Thoracic aorta (tissue), 2 donors: ENCODE results near the gene GFAP. TPM values are rescaled to one million over a fixed set of nuclear protein-coding genes. Genes with fewer than 3 reads are reported as not detected.

ENCODE experiments used
- ATAC-seq: fragments of 150-250 bp; one replicate; pipeline ENCODE4 v1.8.0; 2017; ENCODE audit warnings: low read depth; ENCODE audit not compliant: insufficient number of reproducible peaks, low FRiP score
- DNase-seq: peaks from one replicate; pipeline ENCODE4 v3.0.0-alpha.2; 2020; ENCODE audit warnings: low spot score
- H3K27ac ChIP-seq, 2 donors: fragments of 200-600 bp; sonication (generic); 1 replicate in 1 of 2; 2 replicates in 1 of 2; pipeline ENCODE4 v1.5.1; 2016; ENCODE audit warnings: mild to moderate bottlenecking in 2 of 2, moderate library complexity in 2 of 2
- H3K27me3 ChIP-seq: fragments of 200-600 bp; sonication (generic); replicated peaks from 2 replicates; pipeline ENCODE4 v1.6.0; 2016; ENCODE audit warnings: mild to moderate bottlenecking; ENCODE audit not compliant: insufficient read depth
- H3K36me3 ChIP-seq: fragments of 200-600 bp; sonication (generic); one replicate; pipeline ENCODE4 v1.5.1; 2016
- H3K4me1 ChIP-seq, 2 donors: fragments of 200-600 bp; sonication (generic); 1 replicate in 1 of 2; 2 replicates in 1 of 2; pipeline versions ENCODE4 v1.5.1 to v1.6.0; 2016; ENCODE audit warnings: low read depth in 2 of 2, mild to moderate bottlenecking in 1 of 2; ENCODE audit not compliant: control insufficient read depth in 1 of 2
- H3K4me3 ChIP-seq: fragments of 200-600 bp; sonication (generic); 2 replicates; pipeline ENCODE4 v1.5.1; 2016; ENCODE audit warnings: mild to moderate bottlenecking
- H3K9me3 ChIP-seq: fragments of 200-600 bp; sonication (generic); 2 replicates; pipeline ENCODE4 v1.5.1; 2016
- total RNA-seq, 2 donors: library from RNA; depleted of rRNA; stranded (reverse); fragments of >200 nt; gene quantifications; one replicate each; pipeline versions ENCODE4 v1.1.0 to v1.2.3, GENCODE V29; 2016
- TF ChIP-seq, protein P1 (sequence below): fragments of 200-600 bp; sonication (generic); IDR thresholded peaks from one replicate; pipeline ENCODE4 v1.5.1; 2019; ENCODE audit warnings: antibody characterized with exemption

The GFAP gene
- total RNA-seq, 2 donors from 2014 or later: 14.6 TPM; not detected in 1

DNA sequence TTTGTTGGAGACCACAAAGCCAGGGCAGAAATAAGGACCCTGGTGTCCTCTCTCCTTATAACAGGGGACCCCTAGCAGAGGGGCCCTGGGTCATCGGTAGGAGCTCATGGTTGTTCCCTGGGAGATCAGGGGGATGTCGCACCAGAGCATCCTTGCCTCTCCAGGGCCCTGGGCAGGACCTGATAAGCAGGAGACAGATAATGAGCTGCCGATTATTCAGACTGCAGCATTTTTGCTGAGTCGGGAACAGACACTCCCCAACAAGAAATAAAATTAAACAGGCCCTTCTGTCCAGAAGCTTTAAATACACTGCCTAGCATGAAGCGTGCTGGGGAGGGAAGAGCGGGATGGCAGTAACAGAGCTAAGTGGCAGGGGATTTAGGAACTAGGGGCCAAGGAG, 15.4 kb upstream of the GFAP start:
- ATAC-seq: no peak
- Histone ChIP-seq H3K27ac (no peak overlapping the region), H3K36me3 (no peaks in the 10 kb centered on the region), H3K4me3 (no peak overlapping the region), H3K4me1 (no peaks in the 10 kb centered on the region), H3K9me3 (no peaks in the 10 kb centered on the region), H3K27me3 (no peaks in the 10 kb centered on the region)
- DNase-seq: no peak
- TF ChIP-seq, protein P1, sequence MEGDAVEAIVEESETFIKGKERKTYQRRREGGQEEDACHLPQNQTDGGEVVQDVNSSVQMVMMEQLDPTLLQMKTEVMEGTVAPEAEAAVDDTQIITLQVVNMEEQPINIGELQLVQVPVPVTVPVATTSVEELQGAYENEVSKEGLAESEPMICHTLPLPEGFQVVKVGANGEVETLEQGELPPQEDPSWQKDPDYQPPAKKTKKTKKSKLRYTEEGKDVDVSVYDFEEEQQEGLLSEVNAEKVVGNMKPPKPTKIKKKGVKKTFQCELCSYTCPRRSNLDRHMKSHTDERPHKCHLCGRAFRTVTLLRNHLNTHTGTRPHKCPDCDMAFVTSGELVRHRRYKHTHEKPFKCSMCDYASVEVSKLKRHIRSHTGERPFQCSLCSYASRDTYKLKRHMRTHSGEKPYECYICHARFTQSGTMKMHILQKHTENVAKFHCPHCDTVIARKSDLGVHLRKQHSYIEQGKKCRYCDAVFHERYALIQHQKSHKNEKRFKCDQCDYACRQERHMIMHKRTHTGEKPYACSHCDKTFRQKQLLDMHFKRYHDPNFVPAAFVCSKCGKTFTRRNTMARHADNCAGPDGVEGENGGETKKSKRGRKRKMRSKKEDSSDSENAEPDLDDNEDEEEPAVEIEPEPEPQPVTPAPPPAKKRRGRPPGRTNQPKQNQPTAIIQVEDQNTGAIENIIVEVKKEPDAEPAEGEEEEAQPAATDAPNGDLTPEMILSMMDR: no peak

DNA sequence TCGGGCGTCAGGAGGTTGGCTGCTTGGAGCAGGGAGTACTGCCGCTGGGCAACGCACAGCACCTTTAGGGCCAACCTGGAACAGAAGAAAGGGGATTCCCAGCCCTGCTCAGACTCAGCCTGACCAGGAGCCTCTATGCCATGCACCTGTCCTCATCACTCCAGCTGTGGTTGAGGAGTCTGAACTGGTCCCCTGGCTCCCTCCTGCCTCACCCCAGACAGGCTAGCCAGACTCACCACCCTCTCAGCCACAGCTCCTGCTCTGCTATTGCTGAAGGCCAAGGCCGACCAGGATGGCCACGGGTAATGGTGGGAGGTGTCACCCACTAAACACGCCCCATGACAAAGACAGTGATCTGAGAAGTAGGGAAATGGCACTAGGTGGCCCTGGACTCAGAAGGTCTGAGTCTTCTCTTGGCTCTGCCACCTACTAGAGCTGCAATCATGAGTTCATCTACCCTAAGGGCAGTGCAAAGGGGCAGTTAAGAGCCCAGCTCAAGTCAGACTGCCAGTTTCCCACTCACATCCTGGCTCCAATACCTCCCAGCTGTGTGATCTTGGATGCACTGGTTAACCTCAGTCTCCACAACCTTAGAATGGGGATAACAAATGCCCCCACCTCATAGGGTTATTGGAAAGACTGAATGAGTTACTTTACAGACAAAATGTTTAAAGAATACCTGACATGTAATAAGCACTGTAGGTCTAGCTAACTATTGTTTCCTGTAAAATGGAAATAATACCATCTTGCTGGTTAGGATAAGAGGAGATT, 13.8 kb upstream of the GFAP start:
- no peaks in the 10 kb centered on the region for H3K9me3 ChIP-seq
- no peaks in the 10 kb centered on the region for H3K4me1 ChIP-seq
- no peak overlapping the region for H3K4me3 ChIP-seq
- H3K27ac ChIP-seq: no peak overlapping the region
- no peaks in the 10 kb centered on the region for H3K27me3 ChIP-seq
- TF ChIP-seq, protein P1: no peak
- DNase-seq: no peak
- H3K36me3 ChIP-seq: no peaks in the 10 kb centered on the region
- ATAC-seq: no peak

DNA sequence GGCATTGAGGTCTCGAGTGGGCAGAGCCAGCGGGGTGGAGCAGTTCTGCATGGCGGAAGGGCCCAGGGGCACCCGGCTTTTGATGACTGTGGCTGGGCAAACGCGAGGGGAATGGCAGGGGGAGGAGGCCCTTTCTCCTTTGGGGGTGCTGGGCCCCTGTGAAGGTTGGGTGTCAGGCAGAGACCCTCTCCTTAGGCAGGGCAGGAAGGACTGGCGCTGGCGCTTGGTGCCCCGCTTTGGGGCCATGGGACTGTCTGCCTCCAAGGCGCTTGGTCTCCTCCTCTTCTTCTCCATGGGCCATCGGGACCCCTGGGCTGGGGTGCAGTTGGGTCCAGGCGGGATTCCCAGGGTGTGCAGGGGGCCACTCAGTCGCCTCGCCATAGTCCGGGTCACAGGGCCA, 12.8 kb upstream of the GFAP start:
- ATAC-seq: no peak
- Histone ChIP-seq H3K9me3 (no peaks in the 10 kb centered on the region), H3K4me3 (no peak overlapping the region), H3K27ac (no peak overlapping the region), H3K36me3 (no peaks in the 10 kb centered on the region), H3K27me3 (no peaks in the 10 kb centered on the region), H3K4me1 (no peaks in the 10 kb centered on the region)
- TF ChIP-seq, protein P1: no peak
- no peak for DNase-seq

DNA sequence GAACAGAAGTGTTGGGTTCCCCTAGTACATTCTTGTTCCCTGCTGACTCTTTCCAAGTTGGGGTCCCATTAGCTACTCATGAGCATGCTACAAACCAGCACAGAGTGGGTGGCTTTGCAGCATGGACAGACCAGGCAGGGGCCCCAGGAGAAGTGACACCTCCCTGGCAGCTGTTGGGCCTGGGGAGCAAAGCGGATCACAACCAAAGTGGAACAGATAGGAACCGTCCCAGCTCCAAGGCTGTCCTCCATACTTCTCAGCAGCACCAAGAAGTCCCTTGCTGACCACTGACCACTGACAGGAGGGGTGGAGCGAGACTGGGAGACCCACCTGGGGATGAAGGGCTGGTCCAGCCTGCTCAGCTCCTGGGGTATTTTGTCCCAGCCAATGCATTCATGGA, 12.4 kb upstream of the GFAP start:
- TF ChIP-seq, protein P1: no peak
- no peak for ATAC-seq
- no peak for DNase-seq
- no peak overlapping the region for H3K4me3 ChIP-seq
- H3K36me3 ChIP-seq: no peaks in the 10 kb centered on the region
- H3K27me3 ChIP-seq: no peaks in the 10 kb centered on the region
- H3K27ac ChIP-seq: no peak overlapping the region
- H3K4me1 ChIP-seq: no peaks in the 10 kb centered on the region
- H3K9me3 ChIP-seq: no peaks in the 10 kb centered on the region

DNA sequence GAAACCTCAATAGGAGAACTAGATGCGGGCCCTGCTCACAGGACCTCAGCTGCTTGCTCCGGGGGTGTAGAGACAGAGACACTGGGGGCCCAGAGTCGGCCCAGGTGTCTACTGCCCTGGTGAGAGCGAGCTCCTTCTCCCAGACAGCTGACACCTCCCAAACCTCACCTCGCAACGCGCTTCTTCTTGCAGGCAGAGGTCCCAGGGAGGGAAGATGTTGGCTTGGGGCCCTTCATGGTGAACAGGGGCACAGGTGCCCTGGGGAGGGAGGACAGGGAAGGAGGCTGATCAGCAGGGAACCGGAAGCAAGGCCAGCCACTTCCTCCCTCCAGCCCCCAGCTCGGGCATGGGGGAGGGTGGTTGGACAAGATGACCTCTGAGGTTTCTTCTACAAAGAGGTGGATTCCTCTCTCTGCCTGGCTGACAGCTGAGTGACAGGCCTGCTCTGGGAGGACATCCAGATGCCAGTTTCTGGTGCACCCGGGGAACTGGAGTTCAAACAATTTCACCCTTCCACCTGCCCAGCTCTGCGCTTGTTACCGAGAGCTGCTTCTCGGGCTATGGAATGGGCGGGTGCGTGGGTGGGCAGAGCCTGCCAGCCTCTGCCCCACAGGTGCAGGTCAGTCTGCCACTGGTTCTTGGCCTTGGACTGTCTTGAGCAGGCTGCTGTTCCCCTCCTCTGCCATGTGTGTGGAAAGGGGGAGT, 11.7 kb upstream of the GFAP start:
- no peaks in the 10 kb centered on the region for H3K27me3 ChIP-seq
- H3K27ac ChIP-seq: no peak overlapping the region
- TF ChIP-seq, protein P1: no peak
- no peaks in the 10 kb centered on the region for H3K4me1 ChIP-seq
- DNase-seq: no peak
- no peak overlapping the region for H3K4me3 ChIP-seq
- H3K36me3 ChIP-seq: no peaks in the 10 kb centered on the region
- ATAC-seq: no peak
- no peaks in the 10 kb centered on the region for H3K9me3 ChIP-seq
